Loucy (cell line): ENCODE measurements around the gene GON4L.

Experiments used
- EZH2phosphoT487 ChIP-seq: fragments of 200-600 bp; IDR thresholded peaks from 2 replicates; pipeline ENCODE4 v1.6.1; 2018; ENCODE audit warnings: antibody characterized with exemption, mild to moderate bottlenecking, moderate library complexity, borderline replicate concordance
- TF ChIP-seq, protein P1 (sequence below): fragments of 200-600 bp; sonication (generic); conservative IDR thresholded peaks from 2 replicates; pipeline ENCODE4 v1.5.1; 2014; ENCODE audit warnings: mild to moderate bottlenecking, antibody characterized with exemption, low read length

DNA sequence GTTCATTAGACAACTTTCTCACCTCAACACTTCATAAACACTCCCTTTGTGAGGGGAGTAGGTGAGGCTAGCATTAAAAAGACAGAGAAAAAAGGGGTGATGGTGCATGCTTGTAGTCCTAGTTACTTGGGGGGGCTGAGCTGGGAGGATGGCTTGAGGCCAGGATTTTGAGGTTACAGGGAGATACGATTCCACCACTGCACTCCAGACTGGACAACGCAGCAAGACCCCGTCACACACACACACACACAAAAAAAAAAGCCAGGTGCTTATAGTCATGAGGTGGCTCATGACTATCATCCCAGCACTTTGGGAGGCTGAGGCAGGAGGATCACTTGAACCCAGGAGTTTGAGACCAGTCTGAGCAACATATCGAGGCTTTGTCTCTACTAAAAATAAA lies 29.6 kb downstream of the GON4L start:
- TF ChIP-seq, protein P1, sequence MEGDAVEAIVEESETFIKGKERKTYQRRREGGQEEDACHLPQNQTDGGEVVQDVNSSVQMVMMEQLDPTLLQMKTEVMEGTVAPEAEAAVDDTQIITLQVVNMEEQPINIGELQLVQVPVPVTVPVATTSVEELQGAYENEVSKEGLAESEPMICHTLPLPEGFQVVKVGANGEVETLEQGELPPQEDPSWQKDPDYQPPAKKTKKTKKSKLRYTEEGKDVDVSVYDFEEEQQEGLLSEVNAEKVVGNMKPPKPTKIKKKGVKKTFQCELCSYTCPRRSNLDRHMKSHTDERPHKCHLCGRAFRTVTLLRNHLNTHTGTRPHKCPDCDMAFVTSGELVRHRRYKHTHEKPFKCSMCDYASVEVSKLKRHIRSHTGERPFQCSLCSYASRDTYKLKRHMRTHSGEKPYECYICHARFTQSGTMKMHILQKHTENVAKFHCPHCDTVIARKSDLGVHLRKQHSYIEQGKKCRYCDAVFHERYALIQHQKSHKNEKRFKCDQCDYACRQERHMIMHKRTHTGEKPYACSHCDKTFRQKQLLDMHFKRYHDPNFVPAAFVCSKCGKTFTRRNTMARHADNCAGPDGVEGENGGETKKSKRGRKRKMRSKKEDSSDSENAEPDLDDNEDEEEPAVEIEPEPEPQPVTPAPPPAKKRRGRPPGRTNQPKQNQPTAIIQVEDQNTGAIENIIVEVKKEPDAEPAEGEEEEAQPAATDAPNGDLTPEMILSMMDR: no peak
- no peak for TF ChIP-seq EZH2phosphoT487
